Measurements from ENCODE around the gene FOXL2NB.

The FOXL2NB gene

GRCh38 chr3:138974462-138974861 is 27.4 kb downstream of the FOXL2NB start:
- TF ChIP-seq GATA2 (IDR thresholded peaks at IDR 0.05; ENCODE audit: low read depth, low read length), result no peak
- TF ChIP-seq GATA3 (IDR thresholded peaks at IDR 0.05; ENCODE audit: low read depth, low read length), result no peak

DNA sequence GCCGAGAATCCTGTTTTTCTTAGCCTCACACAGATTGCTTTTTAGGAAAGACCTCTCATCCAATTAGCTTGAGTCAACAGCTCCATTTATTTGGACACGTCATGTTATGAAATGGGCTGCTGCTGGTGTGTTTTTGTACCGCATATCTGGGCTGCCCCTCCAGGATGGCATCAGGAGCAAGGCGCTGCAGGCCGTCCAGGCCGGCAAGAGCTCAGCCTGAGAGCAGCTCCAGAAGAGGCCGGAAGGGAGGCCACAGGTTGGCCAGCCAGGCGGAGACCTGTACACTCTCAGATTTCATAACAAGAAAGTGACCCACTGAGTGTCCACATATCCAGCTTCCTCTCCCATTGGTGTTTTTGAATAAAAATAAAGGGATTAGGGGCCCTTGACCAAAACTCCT is 28.3 kb downstream of the FOXL2NB start:
- TF ChIP-seq GATA3 (IDR thresholded peaks at IDR 0.05; ENCODE audit: low read depth, low read length) (no peak), GATA2 (IDR thresholded peaks at IDR 0.05; ENCODE audit: low read depth, low read length) (no peak)

- no peak for TF ChIP-seq GATA2 (IDR thresholded peaks at IDR 0.05; ENCODE audit: low read depth, low read length)
- TF ChIP-seq GATA3 (IDR thresholded peaks at IDR 0.05; ENCODE audit: low read depth, low read length), result no peak
Observed at GRCh38 chr3:138976047-138976446, 29.0 kb downstream of the FOXL2NB start.

DNA sequence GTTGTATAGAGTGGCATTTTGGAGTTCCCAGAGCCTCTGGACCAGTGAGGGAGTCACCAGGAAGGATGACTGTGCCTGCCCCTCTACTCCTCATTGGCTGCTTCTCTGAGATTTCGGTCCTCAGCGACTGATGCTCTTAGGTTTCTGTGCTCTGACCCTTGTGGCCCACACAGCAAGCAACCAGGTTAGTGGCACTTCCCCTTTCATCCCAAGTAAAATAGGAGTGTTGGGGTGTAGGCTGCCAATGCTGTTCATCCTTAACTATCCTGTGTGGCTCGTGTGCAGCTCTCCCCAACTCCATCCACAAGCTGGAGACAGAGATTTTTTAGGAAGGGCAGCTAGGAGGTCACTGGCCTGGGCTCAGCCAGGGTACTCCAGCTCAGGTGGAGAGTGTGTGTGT is 37.8 kb downstream of the FOXL2NB start:
- TF ChIP-seq GATA3 (IDR thresholded peaks at IDR 0.05; ENCODE audit: low read depth, low read length) (no peak), GATA2 (IDR thresholded peaks at IDR 0.05; ENCODE audit: low read depth, low read length) (no peak)

- TF ChIP-seq GATA2 (IDR thresholded peaks at IDR 0.05; ENCODE audit: low read depth, low read length) (no peak), GATA3 (IDR thresholded peaks at IDR 0.05; ENCODE audit: low read depth, low read length) (no peak)
Observed at GRCh38 chr3:138985932-138986331, 38.9 kb downstream of the FOXL2NB start.

DNA sequence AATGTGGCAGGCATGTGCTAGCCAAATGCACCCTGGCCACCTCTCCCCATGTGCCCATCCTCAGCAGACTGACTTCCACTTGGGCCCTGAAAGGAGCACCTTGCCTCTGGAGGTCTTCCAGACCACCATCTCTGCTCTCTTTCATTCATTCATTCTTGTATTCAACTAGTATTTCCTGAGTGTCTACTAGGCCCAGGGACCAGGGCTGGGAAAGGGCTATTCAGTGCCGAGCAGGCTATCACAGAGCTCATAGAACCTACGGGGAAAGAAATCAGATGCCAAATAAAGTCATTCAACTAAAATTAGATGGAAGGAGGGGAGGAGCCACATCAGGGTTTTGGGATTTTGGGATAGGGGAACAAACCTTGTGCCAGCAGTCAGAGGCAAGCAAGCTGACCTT is 40.2 kb downstream of the FOXL2NB start:
- TF ChIP-seq GATA3 (IDR thresholded peaks at IDR 0.05; ENCODE audit: low read depth, low read length) (no peak), GATA2 (IDR thresholded peaks at IDR 0.05; ENCODE audit: low read depth, low read length) (no peak)

GRCh38 chr3:138995706-138996105 is 48.7 kb downstream of the FOXL2NB start:
- no peak for TF ChIP-seq GATA2 (IDR thresholded peaks at IDR 0.05; ENCODE audit: low read depth, low read length)
- no peak for TF ChIP-seq GATA3 (IDR thresholded peaks at IDR 0.05; ENCODE audit: low read depth, low read length)

Data from SH-SY5Y (cell line).